OCI-LY7 (cell line): ENCODE results near the gene UCK2.

Experiments used
- EZH2phosphoT487 ChIP-seq: fragments of 200-600 bp; sonication (generic); IDR thresholded peaks from 2 replicates; pipeline ENCODE4 v1.6.1; 2018; ENCODE audit warnings: low read depth, borderline replicate concordance, mild to moderate bottlenecking, mixed run types, antibody characterized with exemption, low read length, moderate library complexity, mixed read lengths
- TF ChIP-seq, protein P1 (sequence below): fragments of 200-600 bp; sonication (generic); conservative IDR thresholded peaks from 2 replicates; pipeline ENCODE4 v1.5.1; 2014; ENCODE audit warnings: mild to moderate bottlenecking, antibody characterized with exemption, low read length, moderate library complexity, mixed read lengths

- TF ChIP-seq, protein P1, sequence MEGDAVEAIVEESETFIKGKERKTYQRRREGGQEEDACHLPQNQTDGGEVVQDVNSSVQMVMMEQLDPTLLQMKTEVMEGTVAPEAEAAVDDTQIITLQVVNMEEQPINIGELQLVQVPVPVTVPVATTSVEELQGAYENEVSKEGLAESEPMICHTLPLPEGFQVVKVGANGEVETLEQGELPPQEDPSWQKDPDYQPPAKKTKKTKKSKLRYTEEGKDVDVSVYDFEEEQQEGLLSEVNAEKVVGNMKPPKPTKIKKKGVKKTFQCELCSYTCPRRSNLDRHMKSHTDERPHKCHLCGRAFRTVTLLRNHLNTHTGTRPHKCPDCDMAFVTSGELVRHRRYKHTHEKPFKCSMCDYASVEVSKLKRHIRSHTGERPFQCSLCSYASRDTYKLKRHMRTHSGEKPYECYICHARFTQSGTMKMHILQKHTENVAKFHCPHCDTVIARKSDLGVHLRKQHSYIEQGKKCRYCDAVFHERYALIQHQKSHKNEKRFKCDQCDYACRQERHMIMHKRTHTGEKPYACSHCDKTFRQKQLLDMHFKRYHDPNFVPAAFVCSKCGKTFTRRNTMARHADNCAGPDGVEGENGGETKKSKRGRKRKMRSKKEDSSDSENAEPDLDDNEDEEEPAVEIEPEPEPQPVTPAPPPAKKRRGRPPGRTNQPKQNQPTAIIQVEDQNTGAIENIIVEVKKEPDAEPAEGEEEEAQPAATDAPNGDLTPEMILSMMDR: no peak
- TF ChIP-seq EZH2phosphoT487: no peak
These were observed 15.9 kb downstream of the UCK2 start for GRCh38 chr1:165843304-165843703.
